ENCODE results near the gene NIP7.
"Not testable (repeated sequence)": the region's sequence is repeated elsewhere in the genome, so short reads cannot be mapped to it uniquely, and the experiment has no call there.

Gene NIP7

DNA sequence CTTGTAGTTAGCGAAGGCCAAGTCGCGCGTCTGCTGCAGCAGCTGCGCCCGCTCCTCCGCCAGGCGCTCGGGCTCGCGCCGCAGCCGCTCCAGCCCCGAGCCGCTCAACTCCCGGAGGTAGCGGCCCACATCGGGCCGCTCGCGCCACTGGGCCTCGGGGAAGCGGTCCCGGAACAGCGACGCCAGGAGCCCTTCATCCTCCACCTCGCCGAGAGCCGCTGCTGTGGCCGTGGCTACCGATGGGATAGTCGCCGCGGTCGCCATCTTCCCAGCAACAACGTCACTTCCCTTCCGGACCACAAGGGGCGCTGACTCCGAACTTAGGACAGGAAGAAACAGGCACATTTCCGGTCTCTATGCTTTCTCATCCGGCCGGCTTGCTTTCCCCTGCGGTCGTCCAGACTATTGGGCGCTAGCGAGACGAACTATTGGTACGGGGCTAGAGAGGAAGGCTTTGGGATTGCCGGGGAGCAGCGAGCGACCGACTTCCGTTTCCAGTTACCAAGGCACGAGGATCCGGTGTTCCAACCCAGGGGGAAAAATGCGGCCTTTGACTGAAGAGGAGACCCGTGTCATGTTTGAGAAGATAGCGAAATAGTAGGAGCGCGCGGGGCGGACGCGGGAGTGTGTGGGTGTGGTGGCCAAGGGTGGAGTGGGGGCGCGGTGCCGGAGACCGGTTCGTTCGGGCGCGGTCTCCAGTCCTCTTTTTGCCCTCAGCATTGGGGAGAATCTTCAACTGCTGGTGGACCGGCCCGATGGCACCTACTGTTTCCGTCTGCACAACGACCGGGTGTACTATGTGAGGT lies at the start of gene NIP7, which contains the start of gene COG8:
Gene NIP7 (plus strand): TSS at position 484 of the 806 bp plus-strand sequence. CDS start 58 bp downstream, at position 542.
Gene COG8 (minus strand): TSS at position 276 of the 806 bp plus-strand sequence. CDS start 12 bp downstream, at position 264.
- peak within 1 kb of the TSS; percentile 87 for H3K4me2 ChIP-seq (ENCODE audit: low read length)
- TF ChIP-seq EZH2phosphoT487 (IDR thresholded peaks at IDR 0.05; ENCODE audit: borderline replicate concordance, low read length): no peak
- TF ChIP-seq, protein P1, sequence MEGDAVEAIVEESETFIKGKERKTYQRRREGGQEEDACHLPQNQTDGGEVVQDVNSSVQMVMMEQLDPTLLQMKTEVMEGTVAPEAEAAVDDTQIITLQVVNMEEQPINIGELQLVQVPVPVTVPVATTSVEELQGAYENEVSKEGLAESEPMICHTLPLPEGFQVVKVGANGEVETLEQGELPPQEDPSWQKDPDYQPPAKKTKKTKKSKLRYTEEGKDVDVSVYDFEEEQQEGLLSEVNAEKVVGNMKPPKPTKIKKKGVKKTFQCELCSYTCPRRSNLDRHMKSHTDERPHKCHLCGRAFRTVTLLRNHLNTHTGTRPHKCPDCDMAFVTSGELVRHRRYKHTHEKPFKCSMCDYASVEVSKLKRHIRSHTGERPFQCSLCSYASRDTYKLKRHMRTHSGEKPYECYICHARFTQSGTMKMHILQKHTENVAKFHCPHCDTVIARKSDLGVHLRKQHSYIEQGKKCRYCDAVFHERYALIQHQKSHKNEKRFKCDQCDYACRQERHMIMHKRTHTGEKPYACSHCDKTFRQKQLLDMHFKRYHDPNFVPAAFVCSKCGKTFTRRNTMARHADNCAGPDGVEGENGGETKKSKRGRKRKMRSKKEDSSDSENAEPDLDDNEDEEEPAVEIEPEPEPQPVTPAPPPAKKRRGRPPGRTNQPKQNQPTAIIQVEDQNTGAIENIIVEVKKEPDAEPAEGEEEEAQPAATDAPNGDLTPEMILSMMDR (IDR thresholded peaks at IDR 0.05; ENCODE audit: low read depth, low read length, poor library complexity, severe bottlenecking): peak; percentile 78

GRCh38 chr16:69291657-69292056 lies 47.9 kb upstream of the NIP7 start:
- H3K4me1 ChIP-seq (ENCODE audit: control insufficient read depth, low read length); H3K79me2 ChIP-seq (ENCODE audit: control insufficient read depth, low read length); H3K4me2 ChIP-seq (ENCODE audit: low read length); H4K20me1 ChIP-seq (ENCODE audit: control insufficient read depth, insufficient read depth, low read depth, low read length); H3K36me3 ChIP-seq (ENCODE audit: control insufficient read depth, low read length); H3K9me2 ChIP-seq (replicated peaks; ENCODE audit: control insufficient read depth, low read length); H3K4me3 ChIP-seq (ENCODE audit: low read length); H3K27ac ChIP-seq (ENCODE audit: low read depth, low read length); H3F3A ChIP-seq (ENCODE audit: control insufficient read depth, insufficient read depth); H3K27me3 ChIP-seq (ENCODE audit: control insufficient read depth, low read length); H3K9me3 ChIP-seq (ENCODE audit: control insufficient read depth, insufficient read depth, low read length): not testable (repeated sequence)

More for the DNA sequence above, at the start of gene NIP7, which contains the start of gene COG8:
- H3K4me3 ChIP-seq (ENCODE audit: low read length): peak within 1 kb of the TSS; percentile 91
- H3K4me1 ChIP-seq (ENCODE audit: control insufficient read depth, low read length): peaks cover 28% of the 10 kb centered on the region
- peaks cover 8% of the 10 kb centered on the region for H3F3A ChIP-seq (ENCODE audit: control insufficient read depth, insufficient read depth)
- H3K27ac ChIP-seq (ENCODE audit: low read depth, low read length): peak within 1 kb of the TSS; percentile 70
- peaks cover 66% of the 10 kb centered on the region for H3K36me3 ChIP-seq (ENCODE audit: control insufficient read depth, low read length)
- no peaks in the 10 kb centered on the region for H3K27me3 ChIP-seq (ENCODE audit: control insufficient read depth, low read length)
- peaks cover 62% of the 10 kb centered on the region for H3K79me2 ChIP-seq (ENCODE audit: control insufficient read depth, low read length)
- H3K9me2 ChIP-seq (replicated peaks; ENCODE audit: control insufficient read depth, low read length): no peaks in the 10 kb centered on the region
- no peaks in the 10 kb centered on the region for H4K20me1 ChIP-seq (ENCODE audit: control insufficient read depth, insufficient read depth, low read depth, low read length)
- no peaks in the 10 kb centered on the region for H3K9me3 ChIP-seq (ENCODE audit: control insufficient read depth, insufficient read depth, low read length)

DNA sequence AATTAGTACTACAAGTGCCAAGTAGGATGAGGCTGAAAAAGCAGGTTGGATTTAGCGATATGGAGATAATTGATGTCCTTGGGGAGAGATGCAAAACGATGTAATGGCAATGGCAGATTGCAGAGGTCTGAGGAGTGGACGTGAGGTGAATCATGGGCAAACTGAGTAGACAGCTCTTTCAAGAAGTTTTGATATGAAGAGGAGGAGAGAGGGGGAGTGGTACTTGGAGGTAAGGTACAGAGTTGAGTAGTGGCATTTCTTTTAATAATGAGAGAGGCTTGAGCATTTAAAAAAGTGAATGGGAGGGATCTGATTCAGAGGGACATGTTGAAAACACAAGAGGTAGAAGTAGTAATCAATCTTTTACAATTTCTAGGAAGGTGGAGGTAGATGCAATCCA lies 46.2 kb upstream of the NIP7 start:
- H3K27ac ChIP-seq (ENCODE audit: low read depth, low read length): no peak overlapping the region
- no peak overlapping the region for H3K4me3 ChIP-seq (ENCODE audit: low read length)
- H3K4me2 ChIP-seq (ENCODE audit: low read length): no peak overlapping the region
- TF ChIP-seq, protein P1 (IDR thresholded peaks at IDR 0.05; ENCODE audit: low read depth, low read length, poor library complexity, severe bottlenecking): no peak
- TF ChIP-seq EZH2phosphoT487 (IDR thresholded peaks at IDR 0.05; ENCODE audit: borderline replicate concordance, low read length): no peak
- H3K27me3 ChIP-seq (ENCODE audit: control insufficient read depth, low read length): no peaks in the 10 kb centered on the region
- no peaks in the 10 kb centered on the region for H3K79me2 ChIP-seq (ENCODE audit: control insufficient read depth, low read length)
- no peaks in the 10 kb centered on the region for H3F3A ChIP-seq (ENCODE audit: control insufficient read depth, insufficient read depth)
- no peaks in the 10 kb centered on the region for H3K9me2 ChIP-seq (replicated peaks; ENCODE audit: control insufficient read depth, low read length)
- no peaks in the 10 kb centered on the region for H4K20me1 ChIP-seq (ENCODE audit: control insufficient read depth, insufficient read depth, low read depth, low read length)
- no peaks in the 10 kb centered on the region for H3K9me3 ChIP-seq (ENCODE audit: control insufficient read depth, insufficient read depth, low read length)
- H3K36me3 ChIP-seq (ENCODE audit: control insufficient read depth, low read length): no peaks in the 10 kb centered on the region
- H3K4me1 ChIP-seq (ENCODE audit: control insufficient read depth, low read length): no peaks in the 10 kb centered on the region

DNA sequence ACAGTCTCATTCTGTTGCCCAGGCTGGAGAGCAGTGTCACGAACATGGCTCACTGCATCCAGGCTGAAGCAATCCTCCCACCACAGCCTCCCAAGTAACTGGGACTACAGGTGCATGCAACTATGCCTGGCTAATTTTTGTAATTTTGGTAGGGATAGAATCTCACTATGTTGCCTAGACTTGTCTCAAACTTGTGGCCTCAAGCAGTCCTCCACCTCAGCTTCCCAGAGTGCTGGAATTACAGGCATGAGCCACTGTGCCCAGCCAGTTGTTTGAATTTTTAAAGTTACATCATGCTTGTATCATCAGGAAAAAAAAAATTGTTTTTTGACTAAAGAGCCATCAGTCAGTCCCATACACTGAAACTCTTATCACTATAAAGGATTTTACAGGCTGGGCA lies 45.5 kb upstream of the NIP7 start:
- Histone ChIP-seq H3F3A (ENCODE audit: control insufficient read depth, insufficient read depth) (no peaks in the 10 kb centered on the region), H3K36me3 (ENCODE audit: control insufficient read depth, low read length) (no peaks in the 10 kb centered on the region), H3K27me3 (ENCODE audit: control insufficient read depth, low read length) (no peaks in the 10 kb centered on the region), H3K4me3 (ENCODE audit: low read length) (no peak overlapping the region), H3K27ac (ENCODE audit: low read depth, low read length) (no peak overlapping the region), H3K4me2 (ENCODE audit: low read length) (no peak overlapping the region), H3K9me3 (ENCODE audit: control insufficient read depth, insufficient read depth, low read length) (no peaks in the 10 kb centered on the region), H3K4me1 (ENCODE audit: control insufficient read depth, low read length) (no peaks in the 10 kb centered on the region), H3K79me2 (ENCODE audit: control insufficient read depth, low read length) (no peaks in the 10 kb centered on the region), H3K9me2 (replicated peaks; ENCODE audit: control insufficient read depth, low read length) (no peaks in the 10 kb centered on the region), H4K20me1 (ENCODE audit: control insufficient read depth, insufficient read depth, low read depth, low read length) (no peaks in the 10 kb centered on the region)
- TF ChIP-seq EZH2phosphoT487 (IDR thresholded peaks at IDR 0.05; ENCODE audit: borderline replicate concordance, low read length): no peak
- TF ChIP-seq, protein P1 (IDR thresholded peaks at IDR 0.05; ENCODE audit: low read depth, low read length, poor library complexity, severe bottlenecking): no peak

DNA sequence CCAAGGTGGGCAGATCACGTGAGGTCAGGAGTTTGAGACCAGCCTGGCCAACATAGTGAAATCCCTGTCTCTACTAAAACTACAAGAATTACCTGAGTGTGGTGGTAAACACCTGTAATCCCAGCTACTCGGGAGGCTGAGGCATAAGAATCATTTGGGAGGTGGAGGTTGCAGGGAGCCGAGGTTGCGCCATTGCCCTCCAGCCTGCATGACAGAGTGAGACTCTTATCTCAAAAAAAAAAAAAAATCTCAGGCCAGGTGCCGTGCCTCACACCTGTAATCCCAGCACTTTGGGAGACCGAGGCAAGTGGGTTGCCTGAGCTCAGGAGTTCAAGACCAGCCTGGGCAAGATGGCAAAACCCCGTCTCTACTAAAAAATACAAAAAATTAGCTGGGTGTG lies 42.8 kb upstream of the NIP7 start:
- not testable (repeated sequence) for H3K4me2 ChIP-seq (ENCODE audit: low read length); H3K27ac ChIP-seq (ENCODE audit: low read depth, low read length); H3K4me1 ChIP-seq (ENCODE audit: control insufficient read depth, low read length); H3K4me3 ChIP-seq (ENCODE audit: low read length); H3K27me3 ChIP-seq (ENCODE audit: control insufficient read depth, low read length); H3K9me3 ChIP-seq (ENCODE audit: control insufficient read depth, insufficient read depth, low read length); H3F3A ChIP-seq (ENCODE audit: control insufficient read depth, insufficient read depth); H3K79me2 ChIP-seq (ENCODE audit: control insufficient read depth, low read length); H4K20me1 ChIP-seq (ENCODE audit: control insufficient read depth, insufficient read depth, low read depth, low read length); H3K9me2 ChIP-seq (replicated peaks; ENCODE audit: control insufficient read depth, low read length)
- peaks cover 13% of the 10 kb centered on the region for H3K36me3 ChIP-seq (ENCODE audit: control insufficient read depth, low read length)

All from DOHH2 (cell line).